OCI-LY1 (cell line): ENCODE measurements around the gene HAPLN2.

Experiments
- EZH2 ChIP-seq: fragments of 200-600 bp; sonication (generic), shearing (Covaris generic); IDR thresholded peaks from 2 replicates; pipeline ENCODE4 v1.8.0; 2017; ENCODE audit warnings: borderline replicate concordance, mixed run types, mild to moderate bottlenecking, antibody characterized with exemption, low read length, moderate library complexity, mixed read lengths
- TF ChIP-seq, protein P1 (sequence below): fragments of 200-600 bp; sonication (generic), shearing (Covaris generic); IDR thresholded peaks from 2 replicates; pipeline ENCODE4 v1.5.1; 2017; ENCODE audit warnings: mild to moderate bottlenecking, antibody characterized with exemption, low read length, moderate library complexity, mixed read lengths

DNA sequence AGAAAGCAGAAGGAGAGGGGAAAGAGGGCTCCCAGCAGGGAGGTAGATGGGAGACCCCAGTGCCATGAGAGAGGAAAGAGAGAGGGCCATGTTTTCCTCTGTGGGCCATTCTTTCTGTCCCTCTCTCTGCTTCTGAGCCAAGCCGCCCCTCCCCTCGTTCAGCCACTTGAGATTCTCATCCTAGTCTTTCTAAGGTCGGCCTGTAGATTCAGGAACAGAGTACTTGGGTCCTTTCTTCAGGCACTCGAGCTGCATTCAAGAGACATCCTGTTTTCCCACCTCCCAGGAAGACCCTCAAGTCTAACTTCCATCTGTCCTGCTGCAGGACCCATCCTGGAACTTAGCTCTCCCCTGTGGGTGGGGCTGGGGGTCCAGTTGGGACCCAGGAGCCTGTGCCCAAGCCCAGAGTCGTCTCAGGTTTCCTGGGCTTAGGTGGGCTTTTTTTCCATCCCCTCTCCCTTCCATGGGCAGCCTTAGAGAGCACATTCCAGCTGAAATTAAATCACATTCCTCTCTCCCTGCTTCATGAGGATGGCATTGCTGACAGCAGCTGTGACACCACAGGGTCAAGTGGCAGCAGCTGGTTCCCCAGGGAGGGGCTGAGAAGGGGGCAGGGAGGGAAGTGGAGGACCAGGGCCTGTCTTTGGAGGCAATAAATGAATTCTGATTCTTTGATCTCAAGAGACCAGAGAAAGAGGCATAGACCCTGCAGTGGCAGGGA lies 45.0 kb downstream of the HAPLN2 start:
- TF ChIP-seq, protein P1, sequence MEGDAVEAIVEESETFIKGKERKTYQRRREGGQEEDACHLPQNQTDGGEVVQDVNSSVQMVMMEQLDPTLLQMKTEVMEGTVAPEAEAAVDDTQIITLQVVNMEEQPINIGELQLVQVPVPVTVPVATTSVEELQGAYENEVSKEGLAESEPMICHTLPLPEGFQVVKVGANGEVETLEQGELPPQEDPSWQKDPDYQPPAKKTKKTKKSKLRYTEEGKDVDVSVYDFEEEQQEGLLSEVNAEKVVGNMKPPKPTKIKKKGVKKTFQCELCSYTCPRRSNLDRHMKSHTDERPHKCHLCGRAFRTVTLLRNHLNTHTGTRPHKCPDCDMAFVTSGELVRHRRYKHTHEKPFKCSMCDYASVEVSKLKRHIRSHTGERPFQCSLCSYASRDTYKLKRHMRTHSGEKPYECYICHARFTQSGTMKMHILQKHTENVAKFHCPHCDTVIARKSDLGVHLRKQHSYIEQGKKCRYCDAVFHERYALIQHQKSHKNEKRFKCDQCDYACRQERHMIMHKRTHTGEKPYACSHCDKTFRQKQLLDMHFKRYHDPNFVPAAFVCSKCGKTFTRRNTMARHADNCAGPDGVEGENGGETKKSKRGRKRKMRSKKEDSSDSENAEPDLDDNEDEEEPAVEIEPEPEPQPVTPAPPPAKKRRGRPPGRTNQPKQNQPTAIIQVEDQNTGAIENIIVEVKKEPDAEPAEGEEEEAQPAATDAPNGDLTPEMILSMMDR = no peak
- no peak for TF ChIP-seq EZH2
